Loucy (cell line): ENCODE measurements around the gene CSNK1G1.

Experiments used
- CTCF ChIP-seq: fragments of 200-600 bp; sonication (generic); conservative IDR thresholded peaks from 2 replicates; pipeline ENCODE4 v1.5.1; 2014; ENCODE audit warnings: mild to moderate bottlenecking, antibody characterized with exemption, low read length
- EZH2phosphoT487 ChIP-seq: fragments of 200-600 bp; IDR thresholded peaks from 2 replicates; pipeline ENCODE4 v1.6.1; 2018; ENCODE audit warnings: antibody characterized with exemption, mild to moderate bottlenecking, moderate library complexity, borderline replicate concordance

- no peak for TF ChIP-seq EZH2phosphoT487
- no peak for TF ChIP-seq CTCF
Measured at GRCh38 chr15:64396789-64397188, 40.8 kb upstream of the CSNK1G1 start.
